Cardiac muscle cell (in vitro differentiated cells and primary cell): ENCODE results near the gene PCNX2. TPM values are rescaled to one million over a fixed set of nuclear protein-coding genes. Genes with fewer than 3 reads are reported as not detected.
"Not testable (repeated sequence)": the region's sequence is repeated elsewhere in the genome, so short reads cannot be mapped to it uniquely, and the experiment has no call there.

Experiments used
- DNase-seq, 2 donors: peaks; one replicate each; pipeline versions ENCODE4 v3.0.0 to v3.0.0-alpha.2; 2010 to 2017; ENCODE audit warnings: low read depth in 1 of 2, low spot score in 1 of 2
- H3K27ac ChIP-seq: fragments of 200-600 bp; sonication (generic); 2 replicates; pipeline ENCODE4 v1.5.1; 2016
- H3K27me3 ChIP-seq: fragments of 200-600 bp; sonication (generic); 2 replicates; pipeline ENCODE4 v1.6.0; 2016; ENCODE audit warnings: control low read depth
- H3K36me3 ChIP-seq: fragments of 200-600 bp; sonication (generic); 2 replicates; pipeline ENCODE4 v1.5.1; 2016; ENCODE audit warnings: control low read depth
- H3K4me1 ChIP-seq: fragments of 200-600 bp; sonication (generic); 2 replicates; pipeline ENCODE4 v1.8.1; 2017; ENCODE audit warnings: low read depth, mild to moderate bottlenecking, mixed run types
- H3K4me3 ChIP-seq: fragments of 200-600 bp; sonication (generic); 2 replicates; pipeline ENCODE4 v1.5.1; 2016; ENCODE audit warnings: mild to moderate bottlenecking
- H3K9me3 ChIP-seq: fragments of 200-600 bp; sonication (generic); 2 replicates; pipeline ENCODE4 v1.5.1; 2017; ENCODE audit warnings: low read depth, mild to moderate bottlenecking, control low read depth
- CTCF ChIP-seq: IDR thresholded peaks from 2 replicates; pipeline ENCODE4 v1.5.1; 2012; ENCODE audit warnings: low read depth, mild to moderate bottlenecking, low read length
- polyA plus RNA-seq: library from polyadenylated mRNA; unstranded; fragments of >200 nt; fragmentation: Nextera tagmentation; extraction: Ambion mirVana; gene quantifications from 2 replicates; pipeline ENCODE4 v1.2.1, GENCODE V29; 2016
- total RNA-seq: library from RNA; depleted of rRNA; stranded (reverse); fragments of >200 nt; gene quantifications from 2 replicates; pipeline ENCODE4 v1.2.3, GENCODE V29; 2016

Gene PCNX2
- total and polyA plus RNA-seq, 2 experiments from 2014 or later: 3.9 to 5.1 TPM

- no peak for TF ChIP-seq CTCF
- Histone ChIP-seq H3K9me3 (no peaks in the 10 kb centered on the region), H3K27ac (no peak overlapping the region), H3K27me3 (no peaks in the 10 kb centered on the region), H3K4me1 (no peaks in the 10 kb centered on the region), H3K36me3 (no peaks in the 10 kb centered on the region), H3K4me3 (no peak overlapping the region)
- peak in 1 of 2 donors; percentile 23 for DNase-seq
These were observed 289.8 kb downstream of the PCNX2 start for GRCh38 chr1:233005703-233006102.

- no peak overlapping the region for H3K27ac ChIP-seq
- DNase-seq: no peak
- H3K9me3 ChIP-seq: no peaks in the 10 kb centered on the region
- no peaks in the 10 kb centered on the region for H3K36me3 ChIP-seq
- TF ChIP-seq CTCF: no peak
- no peaks in the 10 kb centered on the region for H3K27me3 ChIP-seq
- no peaks in the 10 kb centered on the region for H3K4me1 ChIP-seq
- no peak overlapping the region for H3K4me3 ChIP-seq
These were observed 290.4 kb downstream of the PCNX2 start for GRCh38 chr1:233005156-233005555.

- H3K36me3 ChIP-seq: no peaks in the 10 kb centered on the region
- no peak for DNase-seq
- H3K4me1 ChIP-seq: no peaks in the 10 kb centered on the region
- no peak overlapping the region for H3K27ac ChIP-seq
- no peak for TF ChIP-seq CTCF
- H3K4me3 ChIP-seq: no peak overlapping the region
- no peaks in the 10 kb centered on the region for H3K27me3 ChIP-seq
- no peaks in the 10 kb centered on the region for H3K9me3 ChIP-seq
These were observed 291.1 kb downstream of the PCNX2 start for GRCh38 chr1:233004451-233004850.

- not testable (repeated sequence) for H3K27ac ChIP-seq, H3K36me3 ChIP-seq, H3K27me3 ChIP-seq, H3K9me3 ChIP-seq, H3K4me1 ChIP-seq, H3K4me3 ChIP-seq, DNase-seq
These were observed 291.9 kb downstream of the PCNX2 start for GRCh38 chr1:233003638-233004037.

DNA sequence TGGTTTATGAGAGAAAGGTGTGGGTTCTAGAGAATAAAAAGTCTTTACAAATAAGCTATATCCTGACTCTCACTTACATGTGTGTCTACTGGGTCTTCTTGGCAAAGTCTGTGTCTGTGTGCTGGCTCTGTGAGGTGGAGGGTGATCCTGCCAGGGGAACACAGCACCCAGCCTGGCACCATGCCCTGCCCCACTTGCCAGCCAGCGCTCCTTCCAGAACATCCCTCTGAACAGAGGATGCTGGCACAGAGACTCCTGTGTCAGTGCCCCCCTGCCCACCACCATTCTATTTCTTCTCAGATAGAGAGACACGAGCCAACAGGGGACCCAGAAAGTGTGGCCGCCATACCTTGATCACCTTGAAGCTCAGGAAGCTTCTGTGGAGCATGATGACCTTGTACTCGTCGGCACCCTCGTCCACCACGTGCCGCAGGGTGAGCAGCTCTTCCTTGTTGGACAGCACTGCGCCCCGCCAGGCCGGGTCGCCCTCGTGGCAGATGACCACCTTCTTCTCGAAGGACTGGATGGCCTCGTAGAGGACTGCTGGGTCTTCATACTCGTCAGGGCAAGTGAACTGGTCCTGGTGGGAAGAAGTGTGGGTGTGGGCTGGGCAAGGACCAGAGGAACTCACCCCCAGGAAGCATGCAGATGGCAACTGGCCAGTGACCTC lies 295.4 kb downstream of the PCNX2 start:
- TF ChIP-seq CTCF: no peak
- H3K27me3 ChIP-seq: no peaks in the 10 kb centered on the region
- H3K27ac ChIP-seq: no peak overlapping the region
- no peak overlapping the region for H3K4me3 ChIP-seq
- H3K4me1 ChIP-seq: no peaks in the 10 kb centered on the region
- no peak for DNase-seq
- no peaks in the 10 kb centered on the region for H3K36me3 ChIP-seq
- no peaks in the 10 kb centered on the region for H3K9me3 ChIP-seq

DNA sequence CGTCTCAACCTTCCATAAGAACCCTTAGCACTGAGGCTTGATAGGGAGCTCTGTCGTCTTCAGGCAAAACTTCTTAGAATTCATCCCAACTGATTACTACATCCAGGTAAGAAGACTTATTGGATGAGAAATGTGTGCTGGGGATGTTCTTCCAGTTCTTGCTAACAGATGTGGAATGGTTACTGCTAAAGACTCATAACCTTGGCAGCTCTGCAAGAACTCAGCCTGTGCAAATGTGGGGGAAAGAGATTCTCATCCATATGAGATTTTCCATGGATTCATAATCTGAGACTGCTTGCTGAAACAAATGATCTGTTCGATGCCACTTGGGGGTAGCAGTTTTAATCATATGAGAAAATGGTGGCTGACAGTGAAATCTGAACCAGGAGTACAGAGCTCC lies 296.9 kb downstream of the PCNX2 start:
- TF ChIP-seq CTCF: no peak
- H3K4me3 ChIP-seq: no peak overlapping the region
- no peak for DNase-seq
- H3K27me3 ChIP-seq: no peaks in the 10 kb centered on the region
- no peaks in the 10 kb centered on the region for H3K9me3 ChIP-seq
- H3K4me1 ChIP-seq: no peaks in the 10 kb centered on the region
- H3K36me3 ChIP-seq: no peaks in the 10 kb centered on the region
- no peak overlapping the region for H3K27ac ChIP-seq
